ENCODE results near the gene SERPINI2.
"Not testable (repeated sequence)": the region's sequence is repeated elsewhere in the genome, so short reads cannot be mapped to it uniquely, and the experiment has no call there.

SERPINI2 gene

GRCh38 chr3:167450195-167450594 lies 23.6 kb downstream of the SERPINI2 start:
- no peak for DNase-seq (ENCODE audit: low spot score)

DNA sequence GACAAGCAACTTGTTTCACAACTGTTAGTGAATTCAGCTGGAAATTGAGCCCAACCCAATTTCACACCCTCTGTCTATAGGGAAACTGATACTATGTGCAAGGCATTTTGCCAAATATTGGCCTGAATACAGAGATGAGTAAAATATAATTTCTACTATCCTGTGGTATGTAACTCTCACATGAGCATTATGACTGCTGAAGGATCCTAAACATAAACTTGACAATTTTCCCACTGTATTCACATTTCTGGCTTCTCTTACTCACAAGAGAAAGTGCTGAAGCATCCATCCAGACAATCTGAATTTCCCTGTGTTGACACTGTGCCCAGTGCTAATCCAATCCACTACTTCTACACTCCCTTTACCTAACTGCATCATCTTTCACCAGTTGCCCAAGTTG lies 28.4 kb downstream of the SERPINI2 start:
- DNase-seq (ENCODE audit: low spot score) = no peak

DNA sequence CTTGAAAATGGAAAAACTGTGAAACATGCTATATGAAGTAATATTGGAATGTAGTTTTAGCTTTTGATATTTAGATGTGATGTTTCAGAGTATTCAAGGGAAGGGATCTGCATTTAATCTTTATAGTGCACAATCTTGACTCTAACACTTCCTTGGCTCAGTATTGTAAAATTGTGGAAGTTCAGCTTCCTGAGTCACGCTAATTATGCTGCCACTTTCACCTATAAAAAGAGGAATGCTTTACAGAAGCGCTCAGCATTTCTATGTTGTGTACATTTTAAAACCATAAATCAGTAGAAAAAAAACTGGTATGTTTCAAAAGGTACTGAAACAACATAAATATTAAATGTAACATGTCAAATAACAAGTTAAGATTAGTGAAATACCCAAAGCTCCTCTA lies 32.6 kb downstream of the SERPINI2 start:
- no peak for DNase-seq (ENCODE audit: low spot score)

- no peak for DNase-seq (ENCODE audit: low spot score)
These were observed 36.3 kb downstream of the SERPINI2 start for GRCh38 chr3:167437428-167438139.

DNA sequence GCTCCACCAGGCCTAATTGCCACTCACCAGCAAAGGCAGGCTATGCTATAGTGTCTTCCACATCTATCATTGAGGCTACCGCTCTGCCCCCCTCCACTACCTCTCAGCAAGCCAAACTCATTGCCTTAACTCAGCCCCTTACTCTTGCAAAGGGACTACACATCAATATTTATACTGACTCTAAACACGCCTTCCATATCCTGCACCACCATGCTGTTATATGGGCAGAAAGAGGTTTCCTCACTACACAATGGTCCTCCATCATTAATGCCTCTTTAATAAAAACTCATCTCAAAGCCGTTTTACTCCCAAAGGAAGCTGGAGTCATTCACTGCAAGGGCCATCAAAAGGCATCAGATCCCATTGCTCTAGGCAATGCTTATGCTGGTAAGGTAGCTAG lies 46.9 kb downstream of the SERPINI2 start:
- not testable (repeated sequence) for DNase-seq (ENCODE audit: low spot score)

- DNase-seq (ENCODE audit: low spot score) = not testable (repeated sequence)
These were observed 51.4 kb downstream of the SERPINI2 start for GRCh38 chr3:167422396-167422795.

- no peak for DNase-seq (ENCODE audit: low spot score)
These were observed 64.2 kb downstream of the SERPINI2 start for GRCh38 chr3:167409611-167410010.

GRCh38 chr3:167406876-167407492 lies 66.9 kb downstream of the SERPINI2 start:
- DNase-seq (ENCODE audit: low spot score) = no peak

DNA sequence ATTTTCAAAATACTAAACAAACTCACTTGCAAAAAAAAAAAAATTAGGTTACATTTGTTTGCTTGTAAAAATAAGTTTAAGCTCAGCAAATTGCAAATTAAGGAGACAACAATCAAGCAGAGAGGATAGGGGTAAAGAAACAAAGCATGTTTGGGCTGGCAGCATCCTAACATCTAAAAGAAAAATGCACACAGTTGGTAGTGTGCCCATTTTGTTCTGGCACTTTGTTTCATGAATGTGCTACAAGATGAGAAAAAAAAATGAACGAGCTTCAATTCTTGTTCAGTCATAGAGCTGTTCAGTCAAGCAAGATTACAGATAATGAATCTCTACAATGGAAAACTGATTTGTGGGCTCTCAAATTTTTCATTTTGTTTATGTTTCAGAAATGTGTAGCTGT lies 76.0 kb downstream of the SERPINI2 start:
- DNase-seq (ENCODE audit: low spot score) = no peak

DNA sequence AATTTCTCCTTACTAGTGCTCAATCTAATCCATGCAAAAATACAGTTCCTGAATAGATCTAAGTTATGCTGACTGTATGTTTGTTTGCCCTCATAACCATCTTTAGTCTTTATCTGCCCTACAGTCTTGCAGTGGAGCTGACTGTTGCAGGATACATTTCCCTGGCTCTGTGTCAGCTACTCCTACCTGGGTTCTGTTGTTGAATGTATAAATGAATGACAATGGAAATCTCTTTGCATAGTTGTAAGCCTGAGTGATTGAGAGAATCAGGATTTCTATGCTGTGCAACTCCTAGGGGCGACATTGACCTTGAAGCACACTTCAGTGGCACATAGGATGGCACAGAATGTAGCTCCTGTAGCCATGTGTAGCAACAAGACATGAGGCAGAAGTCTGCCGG lies 77.8 kb downstream of the SERPINI2 start:
- no peak for DNase-seq (ENCODE audit: low spot score)

GRCh38 chr3:167394003-167394402 lies 79.8 kb downstream of the SERPINI2 start:
- no peak for DNase-seq (ENCODE audit: low spot score)

Data from left forelimb (tissue), 1 donor.